Left ventricle myocardium inferior (tissue), 1 donor: ENCODE results near the gene SMIM27. TPM values are rescaled to one million over a fixed set of nuclear protein-coding genes. Genes with fewer than 3 reads are reported as not detected.
"Not testable (repeated sequence)": the region's sequence is repeated elsewhere in the genome, so short reads cannot be mapped to it uniquely, and the experiment has no call there.

ENCODE experiments used
- DNase-seq: peaks from one replicate; pipeline ENCODE4 v3.0.0-alpha.2; 2020
- H3K27ac ChIP-seq: fragments of 200-600 bp; replicated peaks from 2 replicates; pipeline ENCODE4 v1.8.0; 2021
- H3K27me3 ChIP-seq: fragments of 200-600 bp; 2 replicates; pipeline ENCODE4 v1.8.0; 2021; ENCODE audit warnings: low read depth
- H3K36me3 ChIP-seq: fragments of 200-600 bp; 2 replicates; pipeline ENCODE4 v1.8.0; 2021
- H3K4me1 ChIP-seq: fragments of 200-600 bp; 2 replicates; pipeline ENCODE4 v1.8.0; 2021
- H3K4me3 ChIP-seq: fragments of 200-600 bp; 2 replicates; pipeline ENCODE4 v1.8.0; 2021; ENCODE audit warnings: mild to moderate bottlenecking, moderate library complexity
- H3K9me3 ChIP-seq: fragments of 200-600 bp; replicated peaks from 2 replicates; pipeline ENCODE4 v1.8.0; 2021
- CTCF ChIP-seq: fragments of 200-600 bp; IDR thresholded peaks from 2 replicates; pipeline ENCODE4 v1.8.0; 2021; ENCODE audit warnings: antibody characterized with exemption, mild to moderate bottlenecking, borderline replicate concordance
- intact Hi-C: fragments of 100-400 bp; cut with micrococcal nuclease; formaldehyde crosslinking; loops from one replicate; pipeline ENCODE4 v1.11.0; 2022
- total RNA-seq: library from RNA; stranded (reverse); fragmentation: NEBNext Ultra II Directional; extraction: Animal tissue kit (Norgen Biotek cat#: 25700); gene quantifications from one replicate; pipeline ENCODE4 v1.2.1, GENCODE V29; 2021
- donor health status: DM: no; HTN: yes; CAD: no; lungs with severe emphysema.

The SMIM27 gene
- total RNA-seq, 1 donor from 2014 or later: 17.3 TPM

DNA sequence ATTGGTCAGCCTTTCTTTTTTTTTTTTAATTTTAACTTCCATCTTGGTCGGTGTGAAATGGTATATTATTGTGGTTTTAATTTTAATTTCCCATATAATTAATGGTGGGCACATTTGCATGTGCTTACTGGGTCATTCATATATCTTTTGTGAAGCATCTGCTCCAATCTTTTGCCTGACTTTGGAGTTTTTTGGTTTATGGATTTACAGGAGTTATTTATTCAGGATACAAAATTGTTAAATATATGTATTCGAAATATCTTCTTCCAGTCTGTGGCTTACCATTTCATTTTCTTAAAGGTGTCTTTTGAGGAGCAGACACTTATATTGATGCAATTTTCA is 25.4 kb upstream of the SMIM27 start:
- H3K4me1 ChIP-seq: peaks cover 43% of the 10 kb centered on the region
- H3K36me3 ChIP-seq: no peaks in the 10 kb centered on the region
- peaks cover 7% of the 10 kb centered on the region for H3K9me3 ChIP-seq
- H3K4me3 ChIP-seq: peak overlapping the region; percentile 76
- intact Hi-C loops: no loop called here
- DNase-seq: no peak
- no peak for TF ChIP-seq CTCF
- no peaks in the 10 kb centered on the region for H3K27me3 ChIP-seq
- H3K27ac ChIP-seq: peak overlapping the region; percentile 88

DNA sequence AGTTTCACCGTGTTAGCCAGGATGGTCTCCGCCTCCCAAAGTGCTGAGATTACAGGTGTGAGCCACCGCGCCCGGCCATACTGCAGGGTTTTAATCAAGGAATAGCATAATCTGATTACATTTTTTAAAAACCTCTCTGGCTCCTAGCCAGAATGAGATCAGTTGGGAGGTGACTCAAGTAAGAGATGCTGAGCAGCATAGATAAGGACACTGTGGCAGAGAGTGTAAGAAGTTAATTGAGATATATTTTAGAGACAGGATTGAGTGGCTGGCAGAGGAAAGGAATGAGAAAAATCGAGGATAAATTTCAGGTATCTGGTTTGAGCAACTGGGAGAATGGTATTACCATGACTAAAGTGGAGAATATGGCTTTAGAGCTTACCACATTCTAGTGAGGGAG is 18.8 kb upstream of the SMIM27 start:
- no peaks in the 10 kb centered on the region for H3K27me3 ChIP-seq
- H3K4me3 ChIP-seq: no peak overlapping the region
- DNase-seq: no peak
- H3K4me1 ChIP-seq: no peaks in the 10 kb centered on the region
- H3K36me3 ChIP-seq: peaks cover 6% of the 10 kb centered on the region
- no peak for TF ChIP-seq CTCF
- H3K9me3 ChIP-seq: peaks cover 7% of the 10 kb centered on the region
- H3K27ac ChIP-seq: no peak overlapping the region
- intact Hi-C loops: no loop called here

DNA sequence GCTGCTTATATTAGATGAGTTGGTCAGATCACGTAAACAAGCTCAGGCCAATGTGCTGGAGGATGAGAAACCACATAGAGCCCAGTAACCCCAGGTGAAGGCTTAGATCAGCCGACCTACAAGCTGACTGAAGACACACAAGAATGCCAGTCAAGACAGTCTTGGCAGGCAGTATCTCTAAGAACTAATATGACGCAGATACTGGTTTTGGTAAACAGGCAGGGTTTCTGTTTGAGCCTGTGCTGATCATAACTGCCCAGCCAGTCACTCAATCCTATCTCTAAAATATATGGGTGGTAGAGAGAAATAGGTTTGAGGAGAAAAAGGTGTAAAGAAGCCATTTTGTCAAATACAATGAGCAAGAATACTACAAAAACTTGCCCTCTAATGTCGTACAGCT is 18.3 kb upstream of the SMIM27 start:
- Histone ChIP-seq H3K27me3 (no peaks in the 10 kb centered on the region), H3K27ac (no peak overlapping the region), H3K4me3 (no peak overlapping the region), H3K9me3 (peaks cover 7% of the 10 kb centered on the region), H3K36me3 (peaks cover 6% of the 10 kb centered on the region), H3K4me1 (no peaks in the 10 kb centered on the region)
- no peak for DNase-seq
- intact Hi-C loops: no loop called here
- TF ChIP-seq CTCF: no peak

- TF ChIP-seq CTCF: no peak
- H3K9me3 ChIP-seq: no peaks in the 10 kb centered on the region
- no peak overlapping the region for H3K27ac ChIP-seq
- H3K27me3 ChIP-seq: no peaks in the 10 kb centered on the region
- intact Hi-C loops: no loop called here
- peaks cover 28% of the 10 kb centered on the region for H3K36me3 ChIP-seq
- H3K4me1 ChIP-seq: peaks cover 4% of the 10 kb centered on the region
- no peak overlapping the region for H3K4me3 ChIP-seq
- no peak for DNase-seq
These were observed 9.1 kb upstream of the SMIM27 start for GRCh38 chr9:32543047-32543446.

- H3K4me3 ChIP-seq: no peak overlapping the region
- no peaks in the 10 kb centered on the region for H3K27me3 ChIP-seq
- no peaks in the 10 kb centered on the region for H3K9me3 ChIP-seq
- TF ChIP-seq CTCF: no peak
- peaks cover 28% of the 10 kb centered on the region for H3K36me3 ChIP-seq
- intact Hi-C loops: no loop called here
- no peak for DNase-seq
- H3K27ac ChIP-seq: no peak overlapping the region
- H3K4me1 ChIP-seq: peaks cover 25% of the 10 kb centered on the region
These were observed 6.2 kb upstream of the SMIM27 start for GRCh38 chr9:32545884-32546283.

DNA sequence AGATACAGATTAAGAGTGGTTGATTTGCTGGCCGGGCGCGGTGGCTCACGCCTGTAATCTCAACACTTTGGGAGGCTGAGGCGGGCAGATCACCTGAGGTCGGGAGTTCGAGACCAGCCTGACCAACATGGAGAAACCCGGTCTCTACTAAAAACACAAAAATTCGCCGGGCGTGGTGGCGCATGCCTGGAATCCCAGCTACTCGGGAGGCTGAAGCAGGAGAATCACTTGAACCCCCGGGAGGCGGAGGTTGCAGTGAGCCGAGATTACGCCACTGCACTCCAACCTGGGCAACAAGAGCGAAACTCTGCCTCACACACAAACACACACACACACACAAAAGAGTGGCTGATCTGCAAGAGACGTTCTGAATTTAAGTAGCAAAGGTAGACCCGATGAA is 3.9 kb upstream of the SMIM27 start:
- H3K4me1 ChIP-seq: peaks cover 42% of the 10 kb centered on the region
- H3K27ac ChIP-seq, H3K27me3 ChIP-seq, H3K4me3 ChIP-seq, H3K9me3 ChIP-seq, DNase-seq, H3K36me3 ChIP-seq, intact Hi-C loops: not testable (repeated sequence)
